ENCODE measurements around the gene POLR2E. TPM values are rescaled to one million over a fixed set of nuclear protein-coding genes. Genes with fewer than 3 reads are reported as not detected.

POLR2E gene
- total RNA-seq, 6 donors from 2014 or later: 50.0 to 176 (median 103) TPM

- ATAC-seq (ENCODE audit: low FRiP score in 2 of 2) (peak in 1 of 2 donors; percentile 7), DNase-seq (peak in 1 of 2 donors; percentile 68)
- TF ChIP-seq CTCF (IDR thresholded peaks at IDR 0.05) (no peak), EP300 (IDR thresholded peaks at IDR 0.05) (no peak), POLR2AphosphoS5 (IDR thresholded peaks at IDR 0.05) (no peak), POLR2A (IDR thresholded peaks at IDR 0.05) (no peak)
- 89 to 92% methylated on average over 20 to 31 of the region's 39 CpGs for WGBS, 2 donors
- no peak overlapping the region for H3K4me3 ChIP-seq
- no peaks in the 10 kb centered on the region for H3K27me3 ChIP-seq
- H3K36me3 ChIP-seq: peaks cover 4 to 78% (median 33%) of the 10 kb centered on the region in 4 donors
- peaks cover 14 to 16% (median 16%) of the 10 kb centered on the region in 4 donors for H3K4me1 ChIP-seq
- H3K9me3 ChIP-seq: no peaks in the 10 kb centered on the region
- no peak overlapping the region for H3K27ac ChIP-seq
Observed at GRCh38 chr19:1140272-1141027, 45.3 kb upstream of the POLR2E start.

GRCh38 chr19:1139126-1139525 lies 44.0 kb upstream of the POLR2E start:
- no peak overlapping the region for H3K27ac ChIP-seq
- H3K27me3 ChIP-seq: no peaks in the 10 kb centered on the region
- no peak overlapping the region for H3K4me3 ChIP-seq
- ATAC-seq (ENCODE audit: low FRiP score in 2 of 2) (no peak), DNase-seq (peak in 1 of 2 donors; percentile 61)
- no peaks in the 10 kb centered on the region for H3K9me3 ChIP-seq
- whole genome bisulfite sequencing, 2 donors: 95% methylated on average over 15 of the region's 15 CpGs
- H3K4me1 ChIP-seq: peaks cover 22 to 29% (median 27%) of the 10 kb centered on the region in 4 donors
- TF ChIP-seq POLR2A (IDR thresholded peaks at IDR 0.05) (no peak), EP300 (IDR thresholded peaks at IDR 0.05) (no peak)
- H3K36me3 ChIP-seq: peaks cover 4 to 70% (median 31%) of the 10 kb centered on the region in 4 donors

GRCh38 chr19:1138121-1138520 lies 42.9 kb upstream of the POLR2E start:
- ATAC-seq (ENCODE audit: low FRiP score in 2 of 2): no peak
- H3K4me1 ChIP-seq: peaks cover 32 to 39% (median 37%) of the 10 kb centered on the region in 4 donors
- 89 to 91% methylated on average over 7 to 8 of the region's 11 CpGs for WGBS, 2 donors

GRCh38 chr19:1136621-1137317 lies 41.6 kb upstream of the POLR2E start:
- no peaks in the 10 kb centered on the region for H3K27me3 ChIP-seq
- 73 to 79% methylated on average over 17 to 18 of the region's 25 CpGs for WGBS, 2 donors
- H3K36me3 ChIP-seq: peaks cover 0 to 49% (median 15%) of the 10 kb centered on the region in 4 donors
- no peak overlapping the region for H3K4me3 ChIP-seq
- H3K9me3 ChIP-seq: no peaks in the 10 kb centered on the region
- H3K27ac ChIP-seq: peak overlapping the region; percentile 77 to 99 (median 97)
- peaks cover 42 to 49% (median 47%) of the 10 kb centered on the region in 4 donors for H3K4me1 ChIP-seq
- ATAC-seq (ENCODE audit: low FRiP score in 2 of 2) (no peak), DNase-seq (peak in 1 of 2 donors; percentile 52)
- no peak for TF ChIP-seq EP300 (IDR thresholded peaks at IDR 0.05)
- no peak for TF ChIP-seq POLR2AphosphoS5 (IDR thresholded peaks at IDR 0.05)
- no peak for TF ChIP-seq CTCF (IDR thresholded peaks at IDR 0.05)
- TF ChIP-seq POLR2A (IDR thresholded peaks at IDR 0.05): no peak

More at GRCh38 chr19:1138121-1138520, 42.9 kb upstream of the POLR2E start:
- Histone ChIP-seq H3K9me3 (no peaks in the 10 kb centered on the region), H3K36me3 (peaks cover 4 to 60% (median 22%) of the 10 kb centered on the region in 4 donors), H3K27ac (no peak overlapping the region), H3K4me3 (no peak overlapping the region), H3K27me3 (no peaks in the 10 kb centered on the region)
- DNase-seq: peak in 1 of 2 donors; percentile 63
- TF ChIP-seq CTCF (IDR thresholded peaks at IDR 0.05): no peak
- no peak for TF ChIP-seq POLR2A (IDR thresholded peaks at IDR 0.05)
- no peak for TF ChIP-seq POLR2AphosphoS5 (IDR thresholded peaks at IDR 0.05)
- no peak for TF ChIP-seq EP300 (IDR thresholded peaks at IDR 0.05)

- Histone ChIP-seq H3K4me3 (no peak overlapping the region), H3K27ac (peak overlapping the region; percentile 77 to 99 (median 97))
- 42% methylated on average over 12 of the region's 12 CpGs for WGBS, 2 donors
Observed at GRCh38 chr19:1136201-1136600, 41.0 kb upstream of the POLR2E start.

More at GRCh38 chr19:1136201-1136600, 41.0 kb upstream of the POLR2E start:
- peaks cover 0 to 43% (median 15%) of the 10 kb centered on the region in 4 donors for H3K36me3 ChIP-seq
- DNase-seq: peak in 1 of 2 donors; percentile 79
- no peaks in the 10 kb centered on the region for H3K9me3 ChIP-seq
- H3K27me3 ChIP-seq: no peaks in the 10 kb centered on the region
- peaks cover 45 to 53% (median 49%) of the 10 kb centered on the region in 4 donors for H3K4me1 ChIP-seq
- peak in 1 of 2 donors; percentile 13 for TF ChIP-seq POLR2AphosphoS5 (IDR thresholded peaks at IDR 0.05)
- no peak for TF ChIP-seq EP300 (IDR thresholded peaks at IDR 0.05)
- no peak for ATAC-seq (ENCODE audit: low FRiP score in 2 of 2)

Measured in upper lobe of left lung (tissue), 6 donors.